Nephron progenitor cell (in vitro differentiated cells): Measurements from ENCODE around the gene NKD1.
A peak's percentile ranks its signal among the peaks of the same experiment; 100 is the strongest.

ENCODE experiments used
- DNase-seq: peaks from one replicate; pipeline ENCODE4 v3.0.0; 2021
- H3K27ac Mint-ChIP-seq: 2 replicates; pipeline ENCODE4 v1.8.0; 2021; ENCODE audit warnings: mild to moderate bottlenecking, moderate library complexity, mixed read lengths
- H3K27me3 Mint-ChIP-seq: 2 replicates; pipeline ENCODE4 v1.8.0; 2021; ENCODE audit warnings: mild to moderate bottlenecking, low read depth, mixed read lengths; ENCODE audit not compliant: poor library complexity
- H3K36me3 Mint-ChIP-seq: 2 replicates; pipeline ENCODE4 v1.8.0; 2021; ENCODE audit warnings: low read depth, mixed read lengths
- H3K4me1 Mint-ChIP-seq: 2 replicates; pipeline ENCODE4 v1.8.0; 2021; ENCODE audit warnings: mixed read lengths
- H3K4me3 Mint-ChIP-seq: 2 replicates; pipeline ENCODE4 v1.8.0; 2021; ENCODE audit warnings: mild to moderate bottlenecking, moderate library complexity, mixed read lengths
- H3K9me3 Mint-ChIP-seq: 2 replicates; pipeline ENCODE4 v1.8.0; 2021; ENCODE audit warnings: mild to moderate bottlenecking, moderate library complexity, mixed read lengths
- CTCF ChIP-seq: fragments of 200-600 bp; sonication (generic); IDR thresholded peaks from 2 replicates; pipeline ENCODE4 v1.5.0; 2021; ENCODE audit warnings: antibody characterized with exemption

NKD1 gene

GRCh38 chr16:50596762-50597450, 48.7 kb downstream of the NKD1 start:
- Mint-ChIP-seq H3K36me3 (no peaks in the 10 kb centered on the region), H3K4me1 (peaks cover 68% of the 10 kb centered on the region), H3K9me3 (no peaks in the 10 kb centered on the region), H3K4me3 (no peak overlapping the region), H3K27me3 (no peaks in the 10 kb centered on the region), H3K27ac (peak overlapping the region; percentile 94)
- DNase-seq = no peak
- TF ChIP-seq CTCF = no peak

GRCh38 chr16:50597563-50598255, 49.5 kb downstream of the NKD1 start:
- TF ChIP-seq CTCF = no peak
- Mint-ChIP-seq H3K4me3 (no peak overlapping the region), H3K9me3 (no peaks in the 10 kb centered on the region), H3K27me3 (no peaks in the 10 kb centered on the region), H3K36me3 (no peaks in the 10 kb centered on the region), H3K27ac (peak overlapping the region; percentile 49), H3K4me1 (peaks cover 69% of the 10 kb centered on the region)
- DNase-seq = no peak

GRCh38 chr16:50598256-50598894, 50.2 kb downstream of the NKD1 start:
- DNase-seq = no peak

GRCh38 chr16:50598936-50599361, 50.8 kb downstream of the NKD1 start:
- no peak for TF ChIP-seq CTCF
- DNase-seq = no peak
- Mint-ChIP-seq H3K27ac (peak overlapping the region; percentile 97), H3K4me1 (peaks cover 75% of the 10 kb centered on the region), H3K36me3 (no peaks in the 10 kb centered on the region), H3K4me3 (no peak overlapping the region), H3K9me3 (no peaks in the 10 kb centered on the region), H3K27me3 (peaks cover 3% of the 10 kb centered on the region)

More at GRCh38 chr16:50598256-50598894, 50.2 kb downstream of the NKD1 start:
- Mint-ChIP-seq H3K27me3 (no peaks in the 10 kb centered on the region), H3K27ac (peak overlapping the region; percentile 95), H3K4me1 (peaks cover 75% of the 10 kb centered on the region), H3K4me3 (no peak overlapping the region), H3K9me3 (no peaks in the 10 kb centered on the region), H3K36me3 (no peaks in the 10 kb centered on the region)
- TF ChIP-seq CTCF = no peak

- Mint-ChIP-seq H3K27ac (peak overlapping the region; percentile 97), H3K4me3 (no peak overlapping the region), H3K9me3 (no peaks in the 10 kb centered on the region), H3K27me3 (peaks cover 3% of the 10 kb centered on the region), H3K36me3 (no peaks in the 10 kb centered on the region), H3K4me1 (peaks cover 76% of the 10 kb centered on the region)
- no peak for TF ChIP-seq CTCF
- no peak for DNase-seq
Measured at GRCh38 chr16:50599494-50599893, 51.3 kb downstream of the NKD1 start.
